ENCODE data around the gene CEP112.

DNA sequence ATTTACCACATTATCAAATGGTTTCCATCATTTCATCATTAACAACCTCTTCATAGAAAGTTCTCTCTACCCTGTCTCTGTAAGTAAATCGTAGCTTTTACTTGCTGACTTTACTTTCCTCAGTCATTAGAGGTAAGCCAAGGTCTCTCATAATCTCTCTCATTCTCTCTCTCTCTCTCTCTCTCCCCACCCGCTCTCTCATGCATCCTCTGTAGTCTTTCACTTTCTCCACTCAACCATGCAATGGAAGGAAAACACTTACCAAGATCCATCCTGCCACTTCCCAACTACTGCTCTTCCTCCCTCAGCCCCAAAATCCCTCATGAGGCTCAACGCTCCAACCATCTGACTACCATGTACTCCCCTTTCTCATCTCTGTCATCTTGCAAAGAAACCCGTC, 6.1 kb downstream of the CEP112 start:
- TF ChIP-seq, protein P1, sequence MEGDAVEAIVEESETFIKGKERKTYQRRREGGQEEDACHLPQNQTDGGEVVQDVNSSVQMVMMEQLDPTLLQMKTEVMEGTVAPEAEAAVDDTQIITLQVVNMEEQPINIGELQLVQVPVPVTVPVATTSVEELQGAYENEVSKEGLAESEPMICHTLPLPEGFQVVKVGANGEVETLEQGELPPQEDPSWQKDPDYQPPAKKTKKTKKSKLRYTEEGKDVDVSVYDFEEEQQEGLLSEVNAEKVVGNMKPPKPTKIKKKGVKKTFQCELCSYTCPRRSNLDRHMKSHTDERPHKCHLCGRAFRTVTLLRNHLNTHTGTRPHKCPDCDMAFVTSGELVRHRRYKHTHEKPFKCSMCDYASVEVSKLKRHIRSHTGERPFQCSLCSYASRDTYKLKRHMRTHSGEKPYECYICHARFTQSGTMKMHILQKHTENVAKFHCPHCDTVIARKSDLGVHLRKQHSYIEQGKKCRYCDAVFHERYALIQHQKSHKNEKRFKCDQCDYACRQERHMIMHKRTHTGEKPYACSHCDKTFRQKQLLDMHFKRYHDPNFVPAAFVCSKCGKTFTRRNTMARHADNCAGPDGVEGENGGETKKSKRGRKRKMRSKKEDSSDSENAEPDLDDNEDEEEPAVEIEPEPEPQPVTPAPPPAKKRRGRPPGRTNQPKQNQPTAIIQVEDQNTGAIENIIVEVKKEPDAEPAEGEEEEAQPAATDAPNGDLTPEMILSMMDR (IDR thresholded peaks at IDR 0.05), result no peak
- no peak for TF ChIP-seq ZFX (IDR thresholded peaks at IDR 0.05; ENCODE audit: borderline replicate concordance)
